ENCODE results near the gene AXIN1.

- TF ChIP-seq CTCF (conservative IDR thresholded peaks at IDR 0.05; ENCODE audit: low read length) (no peak), EZH2phosphoT487 (IDR thresholded peaks at IDR 0.05; ENCODE audit: borderline replicate concordance) (no peak)
Observed at GRCh38 chr16:239948-240277, 112.6 kb downstream of the AXIN1 start.

Measured in Loucy (cell line).